IMR-90 (cell line): ENCODE results near the gene CEP83. TPM values are rescaled to one million over a fixed set of nuclear protein-coding genes. Genes with fewer than 3 reads are reported as not detected.

Experiments
- ATAC-seq: fragments of 200-7000 bp; cut with Tn5 transposase; 2 replicates; pipeline ENCODE4 v1.9.1; 2020; ENCODE audit warnings: low read depth, mild to moderate bottlenecking, moderate library complexity
- BruUV-seq: library from RNA; stranded (reverse); fragments of 400-500 nt; replicated peaks from 2 replicates; lab custom pipeline; 2021; lab: Mats Ljungman, UMichigan
- CTCF ChIA-PET: fragments of 300-600 bp; formaldehyde crosslinking; extraction: SDS; loops from one replicate; lab custom pipeline; 2021; ENCODE audit warnings: antibody characterized with exemption; lab: Yijun Ruan, JAX
- POLR2A ChIA-PET: fragments of 300-600 bp; sonication (Branson Sonifier 250); formaldehyde crosslinking; loops from one replicate; lab custom pipeline; 2022; ENCODE audit warnings: antibody characterized with exemption; ENCODE audit not compliant: unreplicated experiment; lab: Charles Lee
- DNase-seq: peaks from one replicate; pipeline ENCODE4 v3.0.0; 2013
- H2AFZ ChIP-seq: replicated peaks from 2 replicates; pipeline ENCODE3; 2013; ENCODE audit warnings: low read length, mild to moderate bottlenecking; ENCODE audit not compliant: poor library complexity
- H2AK5ac ChIP-seq: 2 replicates; pipeline ENCODE4 v1.6.1; 2013; ENCODE audit warnings: low read depth, low read length, inconsistent platforms
- H2AK9ac ChIP-seq: replicated peaks from 2 replicates; pipeline ENCODE3; 2013; ENCODE audit warnings: mild to moderate bottlenecking, low read depth, low read length, moderate library complexity; ENCODE audit not compliant: poor library complexity
- H2BK120ac ChIP-seq: 2 replicates; pipeline ENCODE4 v1.6.1; 2013; ENCODE audit warnings: low read depth, low read length, inconsistent platforms
- H2BK15ac ChIP-seq: 3 replicates; pipeline ENCODE4 v1.6.1; 2013; ENCODE audit warnings: low read depth, low read length, inconsistent platforms
- H2BK20ac ChIP-seq: 2 replicates; pipeline ENCODE4 v1.6.1; 2013; ENCODE audit warnings: low read depth, mild to moderate bottlenecking, inconsistent platforms, low read length, moderate library complexity
- H2BK5ac ChIP-seq: 2 replicates; pipeline ENCODE4 v1.6.1; 2013; ENCODE audit warnings: mild to moderate bottlenecking, low read depth, low read length, inconsistent platforms; ENCODE audit not compliant: poor library complexity, severe bottlenecking
- H3K14ac ChIP-seq: replicated peaks from 2 replicates; pipeline ENCODE4 v1.6.1; 2013; ENCODE audit warnings: low read depth, low read length, inconsistent platforms
- H3K18ac ChIP-seq: 2 replicates; pipeline ENCODE4 v1.6.1; 2013; ENCODE audit warnings: low read depth, low read length, control low read depth
- H3K23ac ChIP-seq: 2 replicates; pipeline ENCODE4 v1.6.1; 2013; ENCODE audit warnings: low read depth, low read length, inconsistent platforms
- H3K27ac ChIP-seq: 2 replicates; pipeline ENCODE4 v1.5.1; 2013; ENCODE audit warnings: mild to moderate bottlenecking, control low read depth, low read length; ENCODE audit not compliant: insufficient read depth
- H3K27me3 ChIP-seq: 2 replicates; pipeline ENCODE4 v1.6.1; 2013; ENCODE audit warnings: low read length; ENCODE audit not compliant: control insufficient read depth, insufficient read depth
- H3K36me3 ChIP-seq: 2 replicates; pipeline ENCODE4 v1.6.1; 2013; ENCODE audit warnings: low read length, mixed read lengths; ENCODE audit not compliant: control insufficient read depth, insufficient read depth
- H3K4ac ChIP-seq: 2 replicates; pipeline ENCODE4 v1.6.1; 2013; ENCODE audit warnings: low read depth, low read length, inconsistent platforms
- H3K4me1 ChIP-seq: 2 replicates; pipeline ENCODE4 v1.6.1; 2013; ENCODE audit warnings: low read length, mixed read lengths; ENCODE audit not compliant: control insufficient read depth, insufficient read depth
- H3K4me2 ChIP-seq: 2 replicates; pipeline ENCODE4 v1.6.1; 2013; ENCODE audit warnings: low read depth, mild to moderate bottlenecking, control low read depth, low read length, moderate library complexity
- H3K4me3 ChIP-seq: 2 replicates; pipeline ENCODE4 v1.5.1; 2013; ENCODE audit warnings: low read depth, mild to moderate bottlenecking, control low read depth, low read length, moderate library complexity; ENCODE audit not compliant: insufficient read depth
- H3K56ac ChIP-seq: 2 replicates; pipeline ENCODE4 v1.6.1; 2013; ENCODE audit warnings: low read length, inconsistent platforms; ENCODE audit not compliant: insufficient read depth; ENCODE audit errors: extremely low read depth
- H3K79me1 ChIP-seq, 2 experiments: 2 replicates each; pipeline ENCODE4 v1.6.1; 2013; ENCODE audit warnings: low read length in 2 of 2, inconsistent platforms in 1 of 2, low read depth in 1 of 2
- H3K9ac ChIP-seq: 2 replicates; pipeline ENCODE4 v1.6.1; 2013; ENCODE audit warnings: low read depth, low read length, control low read depth
- H3K9me1 ChIP-seq: 2 replicates; pipeline ENCODE4 v1.6.1; 2013; ENCODE audit warnings: low read length, inconsistent platforms; ENCODE audit not compliant: insufficient read depth
- H3K9me3 ChIP-seq: 2 replicates; pipeline ENCODE4 v1.6.1; 2013; ENCODE audit warnings: low read length; ENCODE audit not compliant: control insufficient read depth, insufficient read depth
- H4K20me1 ChIP-seq: 2 replicates; pipeline ENCODE4 v1.6.1; 2013; ENCODE audit warnings: low read length, inconsistent platforms; ENCODE audit not compliant: insufficient read depth
- H4K5ac ChIP-seq: 2 replicates; pipeline ENCODE4 v1.6.1; 2013; ENCODE audit warnings: mild to moderate bottlenecking, low read depth, low read length, control low read depth
- H4K8ac ChIP-seq, 2 experiments: 2 replicates each; pipeline ENCODE4 v1.6.1; 2013; ENCODE audit warnings: low read depth in 2 of 2, low read length in 2 of 2, control low read depth in 1 of 2, inconsistent platforms in 1 of 2
- H4K91ac ChIP-seq: 2 replicates; pipeline ENCODE4 v1.6.1; 2013; ENCODE audit warnings: low read depth, low read length, inconsistent platforms; ENCODE audit not compliant: insufficient read depth
- BHLHE40 ChIP-seq: fragments of 150-350 bp; IDR thresholded peaks from 2 replicates; pipeline ENCODE4 v1.6.1; 2016; ENCODE audit warnings: mild to moderate bottlenecking, low read depth, low read length
- CHD1 ChIP-seq: IDR thresholded peaks from 2 replicates; pipeline ENCODE4 v1.6.1; 2012; ENCODE audit warnings: low read depth, low read length, improper control_type of control experiment
- CTCF ChIP-seq: conservative IDR thresholded peaks from 2 replicates; pipeline ENCODE4 v1.5.1; 2012; ENCODE audit warnings: mild to moderate bottlenecking, low read depth, low read length, improper control_type of control experiment
- MXI1 ChIP-seq: IDR thresholded peaks from 2 replicates; pipeline ENCODE4 v1.6.1; 2012; ENCODE audit warnings: low read depth, mild to moderate bottlenecking, low read length, moderate library complexity, borderline replicate concordance
- NFE2L2 ChIP-seq: fragments of 150-350 bp; IDR thresholded peaks from 2 replicates; pipeline ENCODE4 v1.6.1; 2016; ENCODE audit warnings: low read depth, mild to moderate bottlenecking, low read length
- RFX5 ChIP-seq: IDR thresholded peaks from 2 replicates; pipeline ENCODE4 v1.8.0; 2012; ENCODE audit warnings: low read depth, mild to moderate bottlenecking, low read length, moderate library complexity
- SMC3 ChIP-seq: fragments of 150-350 bp; IDR thresholded peaks from 2 replicates; pipeline ENCODE4 v1.6.1; 2016; ENCODE audit warnings: low read depth, mild to moderate bottlenecking, antibody characterized with exemption, low read length, moderate library complexity
- WGBS, 2 experiments: methylation state at CpG; one replicate each; pipeline versions ENCODE4 v1.1.5 to v1.1.7; 2013; ENCODE audit warnings: missing lambda C conversion rate in 2 of 2; ENCODE audit not compliant: insufficient read length in 1 of 2; ENCODE audit errors: extremely low coverage in 2 of 2; 5-methylcytosine and 5-hydroxymethylcytosine counted together
- dilution Hi-C: fragments of 300-500 bp; cut with HindIII; formaldehyde crosslinking; loops from one replicate; pipeline ENCODE4 v1.14.3; 2018; ENCODE audit warnings: low sequenced_read_pairs; ENCODE audit not compliant: unreplicated experiment
- in situ Hi-C: fragments of 300-500 bp; cut with MboI; formaldehyde crosslinking; loops from 3 replicates; pipeline ENCODE4 v1.14.3; 2019; ENCODE audit warnings: low sequenced_read_pairs, inconsistent platforms, mixed read lengths
- intact Hi-C: fragments of 100-400 bp; cut with micrococcal nuclease; formaldehyde crosslinking; loops from 2 replicates; pipeline ENCODE4 v1.10.0; 2022
- polyA plus RNA-seq, 3 experiments: library from polyadenylated mRNA; depleted of rRNA; stranded (reverse); fragments of >200 nt; gene quantifications; 2 replicates each; pipeline ENCODE4 v1.2.3, GENCODE V29; 2012; ENCODE audit warnings: low replicate concordance in 1 of 3
- total RNA-seq: library from RNA; depleted of rRNA; stranded (reverse); fragments of >200 nt; gene quantifications from 2 replicates; pipeline ENCODE4 v1.2.3, GENCODE V29; 2012
- TF ChIP-seq, protein P1 (sequence below): fragments of 150-350 bp; IDR thresholded peaks from 2 replicates; pipeline ENCODE4 v1.6.1; 2017; ENCODE audit warnings: mild to moderate bottlenecking, antibody characterized with exemption, low read length, low read depth

Gene CEP83
- total and polyA plus RNA-seq, 2 of the 4 experiments (the other 2 are of a cell fraction) = 3.9 to 8.9 TPM

DNA sequence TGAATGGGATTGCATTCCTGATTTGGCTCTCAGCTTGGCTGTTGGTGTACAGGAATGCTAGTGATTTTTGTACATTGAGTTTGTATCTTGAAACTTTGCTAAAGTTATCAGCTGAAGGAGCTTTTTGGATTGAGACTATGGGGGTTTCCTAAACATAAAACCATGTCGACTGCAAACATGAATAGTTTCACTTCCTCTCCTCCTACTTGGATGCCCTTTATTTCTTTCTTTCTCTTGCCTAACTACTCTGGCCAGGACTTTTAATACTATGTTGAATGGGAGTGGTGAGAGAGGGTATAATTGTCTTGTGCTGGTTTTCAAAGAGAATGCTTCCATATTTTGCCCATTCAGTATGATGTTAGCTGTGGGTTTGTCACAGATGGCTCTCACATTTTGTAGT, 141.5 kb downstream of the CEP83 start:
- no peaks in the 10 kb centered on the region for H3K27me3 ChIP-seq
- intact Hi-C loops (no loop called here), in situ Hi-C loops (no loop called here), dilution Hi-C loops (no loop called here)
- H3K18ac ChIP-seq = no peak overlapping the region
- POLR2A ChIA-PET = no interaction called here
- H2AFZ ChIP-seq = no peak overlapping the region
- H3K14ac ChIP-seq = no peak overlapping the region
- H3K9me1 ChIP-seq = no peaks in the 10 kb centered on the region
- no peak overlapping the region for H3K9ac ChIP-seq
- H4K5ac ChIP-seq = no peak overlapping the region
- H2BK20ac ChIP-seq = no peak overlapping the region
- no peak overlapping the region for H3K4me3 ChIP-seq
- H2AK9ac ChIP-seq = no peak overlapping the region
- H3K36me3 ChIP-seq = peaks cover 2% of the 10 kb centered on the region; the same call in 1 of the 2 replicates
- no peak for TF ChIP-seq RFX5
- TF ChIP-seq CHD1 = no peak
- TF ChIP-seq, protein P1, sequence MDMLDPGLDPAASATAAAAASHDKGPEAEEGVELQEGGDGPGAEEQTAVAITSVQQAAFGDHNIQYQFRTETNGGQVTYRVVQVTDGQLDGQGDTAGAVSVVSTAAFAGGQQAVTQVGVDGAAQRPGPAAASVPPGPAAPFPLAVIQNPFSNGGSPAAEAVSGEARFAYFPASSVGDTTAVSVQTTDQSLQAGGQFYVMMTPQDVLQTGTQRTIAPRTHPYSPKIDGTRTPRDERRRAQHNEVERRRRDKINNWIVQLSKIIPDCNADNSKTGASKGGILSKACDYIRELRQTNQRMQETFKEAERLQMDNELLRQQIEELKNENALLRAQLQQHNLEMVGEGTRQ = no peak
- no peak for TF ChIP-seq CTCF
- TF ChIP-seq MXI1 = no peak
- no peak for TF ChIP-seq BHLHE40
- TF ChIP-seq SMC3 = no peak
- no peak for TF ChIP-seq NFE2L2
- no CpG with 5 or more reads among the region's 1 CpG for WGBS, 2 experiments
- H3K56ac ChIP-seq = no peak overlapping the region
- H3K79me1 ChIP-seq = no peaks in the 10 kb centered on the region
- CTCF ChIA-PET = no interaction called here
- ATAC-seq (no peak), DNase-seq (no peak)
- no TSS peak for BruUV-seq
- H4K91ac ChIP-seq = no peak overlapping the region
- no peak overlapping the region for H2BK120ac ChIP-seq
- no peak overlapping the region for H2AK5ac ChIP-seq
- no peak overlapping the region for H3K27ac ChIP-seq
- H3K4me2 ChIP-seq = no peak overlapping the region
- no peaks in the 10 kb centered on the region for H4K20me1 ChIP-seq
- peaks cover 12% of the 10 kb centered on the region for H3K9me3 ChIP-seq
- no peak overlapping the region for H2BK15ac ChIP-seq
- no peak overlapping the region for H4K8ac ChIP-seq
- H2BK5ac ChIP-seq = no peak overlapping the region
- H3K4ac ChIP-seq = no peak overlapping the region
- H3K4me1 ChIP-seq = no peaks in the 10 kb centered on the region
- no peak overlapping the region for H3K23ac ChIP-seq
